PC-3 (cell line): ENCODE measurements around the gene PPP4R3B.

ENCODE experiments used
- EZH2 ChIP-seq: fragments of 300-600 bp; sonication (generic); IDR thresholded peaks from one replicate; pipeline ENCODE4 v1.6.1; 2017; ENCODE audit warnings: antibody characterized with exemption, mild to moderate bottlenecking, low read length; ENCODE audit not compliant: unreplicated experiment
- EZH2phosphoT487 ChIP-seq: fragments of 300-600 bp; sonication (generic); IDR thresholded peaks from 2 replicates; pipeline ENCODE4 v1.6.1; 2018; ENCODE audit warnings: mild to moderate bottlenecking, antibody characterized with exemption, low read length, borderline replicate concordance
- TF ChIP-seq, protein P1 (sequence below): fragments of 300-600 bp; sonication (generic); conservative IDR thresholded peaks from 2 replicates; pipeline ENCODE4 v1.5.1; 2017; ENCODE audit warnings: antibody characterized with exemption, low read depth, mild to moderate bottlenecking, low read length

DNA sequence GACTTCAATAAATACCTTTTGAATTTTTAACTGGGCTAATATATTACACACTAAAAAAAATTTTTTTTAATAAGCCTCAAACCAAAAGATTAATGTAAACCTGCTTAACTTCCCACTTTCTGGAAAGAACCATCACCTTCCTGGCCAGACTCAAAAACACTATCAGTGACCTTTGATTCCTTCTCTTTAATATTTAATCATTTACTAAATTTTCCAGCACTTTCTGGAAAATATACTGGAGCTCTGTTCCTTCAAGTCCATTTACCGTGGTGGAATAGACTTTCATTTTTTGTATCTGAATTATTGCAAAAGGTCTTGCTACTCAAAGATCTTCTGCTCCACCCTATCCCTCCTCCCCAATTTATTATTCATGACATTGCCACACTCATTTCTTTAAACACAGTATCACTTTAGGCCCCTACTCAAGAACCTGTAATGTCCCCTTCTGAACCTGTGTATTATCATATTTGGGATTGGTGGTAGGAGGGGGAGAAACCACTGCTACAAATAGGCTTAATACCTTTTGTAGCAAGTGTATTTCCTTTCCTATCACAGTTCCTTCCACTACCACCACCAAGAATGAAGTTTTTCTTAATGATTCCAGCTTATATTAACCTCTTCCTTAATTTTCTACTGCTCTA, 7.4 kb downstream of the PPP4R3B start:
- TF ChIP-seq, protein P1, sequence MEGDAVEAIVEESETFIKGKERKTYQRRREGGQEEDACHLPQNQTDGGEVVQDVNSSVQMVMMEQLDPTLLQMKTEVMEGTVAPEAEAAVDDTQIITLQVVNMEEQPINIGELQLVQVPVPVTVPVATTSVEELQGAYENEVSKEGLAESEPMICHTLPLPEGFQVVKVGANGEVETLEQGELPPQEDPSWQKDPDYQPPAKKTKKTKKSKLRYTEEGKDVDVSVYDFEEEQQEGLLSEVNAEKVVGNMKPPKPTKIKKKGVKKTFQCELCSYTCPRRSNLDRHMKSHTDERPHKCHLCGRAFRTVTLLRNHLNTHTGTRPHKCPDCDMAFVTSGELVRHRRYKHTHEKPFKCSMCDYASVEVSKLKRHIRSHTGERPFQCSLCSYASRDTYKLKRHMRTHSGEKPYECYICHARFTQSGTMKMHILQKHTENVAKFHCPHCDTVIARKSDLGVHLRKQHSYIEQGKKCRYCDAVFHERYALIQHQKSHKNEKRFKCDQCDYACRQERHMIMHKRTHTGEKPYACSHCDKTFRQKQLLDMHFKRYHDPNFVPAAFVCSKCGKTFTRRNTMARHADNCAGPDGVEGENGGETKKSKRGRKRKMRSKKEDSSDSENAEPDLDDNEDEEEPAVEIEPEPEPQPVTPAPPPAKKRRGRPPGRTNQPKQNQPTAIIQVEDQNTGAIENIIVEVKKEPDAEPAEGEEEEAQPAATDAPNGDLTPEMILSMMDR, result no peak
- TF ChIP-seq EZH2phosphoT487 (no peak), EZH2 (no peak)
